GM18520 (cell line): ENCODE measurements around the gene CIROP.

ENCODE experiments used
- ATAC-seq: cut with Tn5 transposase; IDR thresholded peaks from one replicate; pipeline ENCODE4 v1.9.1; 2021; ENCODE audit not compliant: unreplicated experiment

CIROP gene

GRCh38 chr14:23052182-23052623 is 52.6 kb downstream of the CIROP start:
- ATAC-seq: no peak

- ATAC-seq: no peak
These were observed 53.4 kb downstream of the CIROP start for GRCh38 chr14:23051141-23052057.
